ENCODE results near the gene ACIN1.
A peak's percentile ranks its signal among the peaks of the same experiment; 100 is the strongest.

Gene ACIN1

GRCh38 chr14:23071244-23071920 is 23.6 kb downstream of the ACIN1 start:
- peak overlapping the region; percentile 92 for H3K4me3 ChIP-seq (ENCODE audit: low read length)
- TF ChIP-seq, protein P1, sequence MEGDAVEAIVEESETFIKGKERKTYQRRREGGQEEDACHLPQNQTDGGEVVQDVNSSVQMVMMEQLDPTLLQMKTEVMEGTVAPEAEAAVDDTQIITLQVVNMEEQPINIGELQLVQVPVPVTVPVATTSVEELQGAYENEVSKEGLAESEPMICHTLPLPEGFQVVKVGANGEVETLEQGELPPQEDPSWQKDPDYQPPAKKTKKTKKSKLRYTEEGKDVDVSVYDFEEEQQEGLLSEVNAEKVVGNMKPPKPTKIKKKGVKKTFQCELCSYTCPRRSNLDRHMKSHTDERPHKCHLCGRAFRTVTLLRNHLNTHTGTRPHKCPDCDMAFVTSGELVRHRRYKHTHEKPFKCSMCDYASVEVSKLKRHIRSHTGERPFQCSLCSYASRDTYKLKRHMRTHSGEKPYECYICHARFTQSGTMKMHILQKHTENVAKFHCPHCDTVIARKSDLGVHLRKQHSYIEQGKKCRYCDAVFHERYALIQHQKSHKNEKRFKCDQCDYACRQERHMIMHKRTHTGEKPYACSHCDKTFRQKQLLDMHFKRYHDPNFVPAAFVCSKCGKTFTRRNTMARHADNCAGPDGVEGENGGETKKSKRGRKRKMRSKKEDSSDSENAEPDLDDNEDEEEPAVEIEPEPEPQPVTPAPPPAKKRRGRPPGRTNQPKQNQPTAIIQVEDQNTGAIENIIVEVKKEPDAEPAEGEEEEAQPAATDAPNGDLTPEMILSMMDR (conservative IDR thresholded peaks at IDR 0.05; ENCODE audit: low read length), result no peak
- peak; percentile 93 for DNase-seq (ENCODE audit: low read depth)

DNA sequence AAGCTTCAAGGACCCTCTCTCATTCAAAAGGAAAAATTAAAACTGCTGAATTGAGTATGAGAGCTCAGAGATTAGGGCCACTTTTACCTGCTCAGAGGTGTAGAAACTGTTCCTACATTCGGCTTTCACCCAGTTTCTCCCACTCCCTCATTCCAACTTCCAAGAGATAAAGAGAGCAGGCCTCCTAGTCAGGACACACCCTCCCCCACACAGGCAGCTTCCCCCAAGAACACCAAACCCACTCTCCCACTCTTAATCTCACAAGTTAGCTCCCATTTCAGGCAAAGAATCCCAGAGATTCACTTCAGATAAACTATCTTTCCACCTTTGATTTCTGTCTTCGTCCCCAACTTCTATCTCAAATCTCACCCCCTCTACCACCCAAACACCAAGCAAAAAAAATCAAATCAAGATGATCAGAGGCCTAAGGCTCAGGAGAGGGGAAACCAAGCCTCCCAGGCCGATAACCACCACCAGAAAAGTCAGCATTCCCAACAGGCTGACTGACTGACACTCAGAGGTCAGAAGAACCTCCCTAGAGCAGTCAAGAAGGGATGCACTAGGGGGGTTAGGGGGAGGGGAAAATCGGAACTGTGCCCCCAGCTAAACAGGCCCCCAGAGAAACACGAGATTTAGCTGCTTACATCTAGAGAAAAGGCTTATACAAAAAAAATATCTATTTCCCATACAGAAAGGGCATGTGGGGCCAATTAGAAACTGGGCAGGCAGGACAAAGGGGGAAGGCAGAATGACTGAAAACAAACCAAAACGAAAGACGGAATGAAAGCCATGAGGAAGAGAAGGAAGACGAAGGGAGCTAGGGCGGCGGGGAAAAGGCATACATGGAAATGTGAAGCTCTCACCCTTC is 24.4 kb downstream of the ACIN1 start:
- H3K4me3 ChIP-seq (ENCODE audit: low read length), result peak overlapping the region; percentile 92
- TF ChIP-seq, protein P1 (conservative IDR thresholded peaks at IDR 0.05; ENCODE audit: low read length), result no peak

GRCh38 chr14:23069413-23069806 is 25.5 kb downstream of the ACIN1 start:
- H3K4me3 ChIP-seq (ENCODE audit: low read length), result no peak overlapping the region
- TF ChIP-seq, protein P1 (conservative IDR thresholded peaks at IDR 0.05; ENCODE audit: low read length), result no peak
- no peak for DNase-seq (ENCODE audit: low read depth)

More for the DNA sequence above, 24.4 kb downstream of the ACIN1 start:
- no peak for DNase-seq (ENCODE audit: low read depth)

GRCh38 chr14:23068789-23069412 is 26.0 kb downstream of the ACIN1 start:
- TF ChIP-seq, protein P1 (conservative IDR thresholded peaks at IDR 0.05; ENCODE audit: low read length), result peak; percentile 100
- no peak overlapping the region for H3K4me3 ChIP-seq (ENCODE audit: low read length)
- DNase-seq (ENCODE audit: low read depth), result peak; percentile 89

GRCh38 chr14:23067847-23068788 is 26.8 kb downstream of the ACIN1 start:
- no peak for DNase-seq (ENCODE audit: low read depth)
- H3K4me3 ChIP-seq (ENCODE audit: low read length), result no peak overlapping the region
- TF ChIP-seq, protein P1 (conservative IDR thresholded peaks at IDR 0.05; ENCODE audit: low read length), result no peak

All from AG10803 (cell line).